ENCODE results near the gene ADAMTS2. TPM values are rescaled to one million over a fixed set of nuclear protein-coding genes. Genes with fewer than 3 reads are reported as not detected.

ADAMTS2 gene
- total RNA-seq, 1 experiment from 2014 or later: 3.9 TPM

DNA sequence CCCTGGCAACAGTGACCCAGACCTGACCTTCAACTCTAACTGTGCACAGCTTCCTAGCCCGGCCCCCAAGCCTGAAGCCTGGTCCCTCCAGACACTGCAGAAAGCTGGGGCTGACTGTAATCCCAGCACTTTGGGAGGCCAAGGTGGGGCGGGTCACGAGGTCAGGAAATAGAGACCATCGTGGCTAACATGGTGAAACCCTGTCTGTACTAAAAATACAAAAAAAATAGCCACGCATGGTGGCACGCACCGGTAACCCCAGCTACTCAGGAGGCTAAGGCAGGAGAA is 35.9 kb downstream of the ADAMTS2 start:
- POLR2A ChIA-PET: no interaction called here
- CTCF ChIA-PET: no interaction called here
- TF ChIP-seq SIN3A (IDR thresholded peaks at IDR 0.05; ENCODE audit: low read depth): no peak
- TF ChIP-seq, protein P1, sequence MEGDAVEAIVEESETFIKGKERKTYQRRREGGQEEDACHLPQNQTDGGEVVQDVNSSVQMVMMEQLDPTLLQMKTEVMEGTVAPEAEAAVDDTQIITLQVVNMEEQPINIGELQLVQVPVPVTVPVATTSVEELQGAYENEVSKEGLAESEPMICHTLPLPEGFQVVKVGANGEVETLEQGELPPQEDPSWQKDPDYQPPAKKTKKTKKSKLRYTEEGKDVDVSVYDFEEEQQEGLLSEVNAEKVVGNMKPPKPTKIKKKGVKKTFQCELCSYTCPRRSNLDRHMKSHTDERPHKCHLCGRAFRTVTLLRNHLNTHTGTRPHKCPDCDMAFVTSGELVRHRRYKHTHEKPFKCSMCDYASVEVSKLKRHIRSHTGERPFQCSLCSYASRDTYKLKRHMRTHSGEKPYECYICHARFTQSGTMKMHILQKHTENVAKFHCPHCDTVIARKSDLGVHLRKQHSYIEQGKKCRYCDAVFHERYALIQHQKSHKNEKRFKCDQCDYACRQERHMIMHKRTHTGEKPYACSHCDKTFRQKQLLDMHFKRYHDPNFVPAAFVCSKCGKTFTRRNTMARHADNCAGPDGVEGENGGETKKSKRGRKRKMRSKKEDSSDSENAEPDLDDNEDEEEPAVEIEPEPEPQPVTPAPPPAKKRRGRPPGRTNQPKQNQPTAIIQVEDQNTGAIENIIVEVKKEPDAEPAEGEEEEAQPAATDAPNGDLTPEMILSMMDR (IDR thresholded peaks at IDR 0.05 in 2 of 3, conservative IDR thresholded peaks at IDR 0.05 in 1 of 3; ENCODE audit: borderline replicate concordance in 1 of 3, insufficient read depth in 1 of 3, low read depth in 2 of 3, low read length in 2 of 3): no peak
- no peak for TF ChIP-seq ZNF274 (IDR thresholded peaks at IDR 0.05; ENCODE audit: low read depth, low read length)
- TF ChIP-seq POLR2A (IDR thresholded peaks at IDR 0.05; ENCODE audit: borderline replicate concordance, extremely low read depth, insufficient read depth, insufficient read length): no peak
- no peak for TF ChIP-seq EZH2 (IDR thresholded peaks at IDR 0.05)
- TF ChIP-seq, protein P2, sequence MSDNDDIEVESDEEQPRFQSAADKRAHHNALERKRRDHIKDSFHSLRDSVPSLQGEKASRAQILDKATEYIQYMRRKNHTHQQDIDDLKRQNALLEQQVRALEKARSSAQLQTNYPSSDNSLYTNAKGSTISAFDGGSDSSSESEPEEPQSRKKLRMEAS (IDR thresholded peaks at IDR 0.05): no peak
- TF ChIP-seq SP1 (IDR thresholded peaks at IDR 0.05; ENCODE audit: low read depth): no peak
- no peak for TF ChIP-seq FOSL1 (IDR thresholded peaks at IDR 0.05; ENCODE audit: low read depth)
- TF ChIP-seq, protein P3, sequence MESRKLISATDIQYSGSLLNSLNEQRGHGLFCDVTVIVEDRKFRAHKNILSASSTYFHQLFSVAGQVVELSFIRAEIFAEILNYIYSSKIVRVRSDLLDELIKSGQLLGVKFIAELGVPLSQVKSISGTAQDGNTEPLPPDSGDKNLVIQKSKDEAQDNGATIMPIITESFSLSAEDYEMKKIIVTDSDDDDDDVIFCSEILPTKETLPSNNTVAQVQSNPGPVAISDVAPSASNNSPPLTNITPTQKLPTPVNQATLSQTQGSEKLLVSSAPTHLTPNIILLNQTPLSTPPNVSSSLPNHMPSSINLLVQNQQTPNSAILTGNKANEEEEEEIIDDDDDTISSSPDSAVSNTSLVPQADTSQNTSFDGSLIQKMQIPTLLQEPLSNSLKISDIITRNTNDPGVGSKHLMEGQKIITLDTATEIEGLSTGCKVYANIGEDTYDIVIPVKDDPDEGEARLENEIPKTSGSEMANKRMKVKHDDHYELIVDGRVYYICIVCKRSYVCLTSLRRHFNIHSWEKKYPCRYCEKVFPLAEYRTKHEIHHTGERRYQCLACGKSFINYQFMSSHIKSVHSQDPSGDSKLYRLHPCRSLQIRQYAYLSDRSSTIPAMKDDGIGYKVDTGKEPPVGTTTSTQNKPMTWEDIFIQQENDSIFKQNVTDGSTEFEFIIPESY (IDR thresholded peaks at IDR 0.05; ENCODE audit: extremely low read depth, insufficient replicate concordance, low read length): no peak
- TF ChIP-seq SRF (IDR thresholded peaks at IDR 0.05; ENCODE audit: low read depth): no peak
- TF ChIP-seq CBX3 (IDR thresholded peaks at IDR 0.05; ENCODE audit: low read depth): no peak
- TF ChIP-seq YY1 (IDR thresholded peaks at IDR 0.05; ENCODE audit: extremely low read depth, insufficient replicate concordance, low read depth, low read length): no peak
- TF ChIP-seq, protein P4, sequence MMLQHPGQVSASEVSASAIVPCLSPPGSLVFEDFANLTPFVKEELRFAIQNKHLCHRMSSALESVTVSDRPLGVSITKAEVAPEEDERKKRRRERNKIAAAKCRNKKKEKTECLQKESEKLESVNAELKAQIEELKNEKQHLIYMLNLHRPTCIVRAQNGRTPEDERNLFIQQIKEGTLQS (IDR thresholded peaks at IDR 0.05): no peak
- TF ChIP-seq, protein P5, sequence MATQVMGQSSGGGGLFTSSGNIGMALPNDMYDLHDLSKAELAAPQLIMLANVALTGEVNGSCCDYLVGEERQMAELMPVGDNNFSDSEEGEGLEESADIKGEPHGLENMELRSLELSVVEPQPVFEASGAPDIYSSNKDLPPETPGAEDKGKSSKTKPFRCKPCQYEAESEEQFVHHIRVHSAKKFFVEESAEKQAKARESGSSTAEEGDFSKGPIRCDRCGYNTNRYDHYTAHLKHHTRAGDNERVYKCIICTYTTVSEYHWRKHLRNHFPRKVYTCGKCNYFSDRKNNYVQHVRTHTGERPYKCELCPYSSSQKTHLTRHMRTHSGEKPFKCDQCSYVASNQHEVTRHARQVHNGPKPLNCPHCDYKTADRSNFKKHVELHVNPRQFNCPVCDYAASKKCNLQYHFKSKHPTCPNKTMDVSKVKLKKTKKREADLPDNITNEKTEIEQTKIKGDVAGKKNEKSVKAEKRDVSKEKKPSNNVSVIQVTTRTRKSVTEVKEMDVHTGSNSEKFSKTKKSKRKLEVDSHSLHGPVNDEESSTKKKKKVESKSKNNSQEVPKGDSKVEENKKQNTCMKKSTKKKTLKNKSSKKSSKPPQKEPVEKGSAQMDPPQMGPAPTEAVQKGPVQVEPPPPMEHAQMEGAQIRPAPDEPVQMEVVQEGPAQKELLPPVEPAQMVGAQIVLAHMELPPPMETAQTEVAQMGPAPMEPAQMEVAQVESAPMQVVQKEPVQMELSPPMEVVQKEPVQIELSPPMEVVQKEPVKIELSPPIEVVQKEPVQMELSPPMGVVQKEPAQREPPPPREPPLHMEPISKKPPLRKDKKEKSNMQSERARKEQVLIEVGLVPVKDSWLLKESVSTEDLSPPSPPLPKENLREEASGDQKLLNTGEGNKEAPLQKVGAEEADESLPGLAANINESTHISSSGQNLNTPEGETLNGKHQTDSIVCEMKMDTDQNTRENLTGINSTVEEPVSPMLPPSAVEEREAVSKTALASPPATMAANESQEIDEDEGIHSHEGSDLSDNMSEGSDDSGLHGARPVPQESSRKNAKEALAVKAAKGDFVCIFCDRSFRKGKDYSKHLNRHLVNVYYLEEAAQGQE (IDR thresholded peaks at IDR 0.05; ENCODE audit: low read depth): no peak
- TF ChIP-seq RAD21 (IDR thresholded peaks at IDR 0.05; ENCODE audit: low read depth): no peak
- ATAC-seq (no peak), DNase-seq (ENCODE audit: low read depth, low spot score) (no peak)
- Histone ChIP-seq H3K27ac (ENCODE audit: low read depth, low read length) (no peak overlapping the region), H3K9ac (ENCODE audit: low read length) (no peak overlapping the region), H3K79me2 (ENCODE audit: insufficient read depth, low read length) (no peaks in the 10 kb centered on the region), H4K20me1 (ENCODE audit: insufficient read depth) (no peaks in the 10 kb centered on the region), H3K4me3 (replicated peaks in 1 of 2; ENCODE audit: low read depth in 1 of 2, low read length in 2 of 2) (no peak overlapping the region), H3K27me3 (ENCODE audit: insufficient read depth, low read length) (0 out of 2 replicates have a peak, but pooled peaks cover 5% of the 10 kb centered on the region), H3K9me2 (ENCODE audit: insufficient read depth) (no peaks in the 10 kb centered on the region), H3K4me1 (ENCODE audit: control insufficient read depth in 1 of 2, insufficient read depth in 2 of 2, low read length in 2 of 2) (no peaks in the 10 kb centered on the region), H3K4me2 (ENCODE audit: low read length) (no peak overlapping the region), H3K9me3 (ENCODE audit: control insufficient read depth in 1 of 2, insufficient read depth in 1 of 2, low read depth in 1 of 2, low read length in 2 of 2) (no peaks in the 10 kb centered on the region), H2AFZ (ENCODE audit: low read depth, low read length, poor library complexity, severe bottlenecking) (no peak overlapping the region), H3K36me3 (ENCODE audit: control insufficient read depth in 1 of 2, insufficient read depth in 2 of 2, low read length in 2 of 2) (no peaks in the 10 kb centered on the region)
- RAD21 ChIA-PET (ENCODE audit: low non-redundant PET in 1 of 2, low total read pairs in 2 of 2, uncharacterized antibody in 2 of 2, unreplicated experiment in 2 of 2): no interaction called here
- BruUV-seq (replicated peaks): no TSS peak
- intact Hi-C loops (cut with micrococcal nuclease): no loop called here

All from HCT116 (cell line).